OCI-LY1 (cell line): ENCODE data around the gene HMOX1.

Source experiments
- EZH2 ChIP-seq: fragments of 200-600 bp; sonication (generic), shearing (Covaris generic); IDR thresholded peaks from 2 replicates; pipeline ENCODE4 v1.8.0; 2017; ENCODE audit warnings: borderline replicate concordance, mixed run types, mild to moderate bottlenecking, antibody characterized with exemption, low read length, moderate library complexity, mixed read lengths
- TF ChIP-seq, protein P1 (sequence below): fragments of 200-600 bp; sonication (generic), shearing (Covaris generic); IDR thresholded peaks from 2 replicates; pipeline ENCODE4 v1.5.1; 2017; ENCODE audit warnings: mild to moderate bottlenecking, antibody characterized with exemption, low read length, moderate library complexity, mixed read lengths

DNA sequence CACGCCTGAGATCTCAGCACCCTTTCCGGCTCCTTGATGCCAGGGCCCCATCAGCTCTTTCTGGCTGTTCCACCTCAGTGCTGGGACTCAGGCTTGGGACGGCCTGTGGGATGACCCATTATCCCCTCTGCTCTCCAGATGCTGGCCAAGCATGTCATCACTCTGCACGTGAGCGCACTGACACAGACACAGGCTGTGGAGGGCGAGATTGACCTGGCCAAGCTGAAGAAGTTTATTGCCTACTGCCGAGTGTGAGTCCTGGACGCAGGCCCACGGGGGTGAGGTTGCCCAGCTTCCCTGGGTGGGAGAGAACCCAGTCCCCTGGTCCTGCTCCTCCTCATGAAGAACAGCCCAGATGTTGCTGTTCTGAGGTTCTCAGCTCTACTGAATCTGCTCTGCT is 36.7 kb downstream of the HMOX1 start:
- TF ChIP-seq, protein P1, sequence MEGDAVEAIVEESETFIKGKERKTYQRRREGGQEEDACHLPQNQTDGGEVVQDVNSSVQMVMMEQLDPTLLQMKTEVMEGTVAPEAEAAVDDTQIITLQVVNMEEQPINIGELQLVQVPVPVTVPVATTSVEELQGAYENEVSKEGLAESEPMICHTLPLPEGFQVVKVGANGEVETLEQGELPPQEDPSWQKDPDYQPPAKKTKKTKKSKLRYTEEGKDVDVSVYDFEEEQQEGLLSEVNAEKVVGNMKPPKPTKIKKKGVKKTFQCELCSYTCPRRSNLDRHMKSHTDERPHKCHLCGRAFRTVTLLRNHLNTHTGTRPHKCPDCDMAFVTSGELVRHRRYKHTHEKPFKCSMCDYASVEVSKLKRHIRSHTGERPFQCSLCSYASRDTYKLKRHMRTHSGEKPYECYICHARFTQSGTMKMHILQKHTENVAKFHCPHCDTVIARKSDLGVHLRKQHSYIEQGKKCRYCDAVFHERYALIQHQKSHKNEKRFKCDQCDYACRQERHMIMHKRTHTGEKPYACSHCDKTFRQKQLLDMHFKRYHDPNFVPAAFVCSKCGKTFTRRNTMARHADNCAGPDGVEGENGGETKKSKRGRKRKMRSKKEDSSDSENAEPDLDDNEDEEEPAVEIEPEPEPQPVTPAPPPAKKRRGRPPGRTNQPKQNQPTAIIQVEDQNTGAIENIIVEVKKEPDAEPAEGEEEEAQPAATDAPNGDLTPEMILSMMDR: no peak
- no peak for TF ChIP-seq EZH2
